Fibroblast of lung (primary cell): ENCODE results near the gene FOXL3. TPM values are rescaled to one million over a fixed set of nuclear protein-coding genes. Genes with fewer than 3 reads are reported as not detected.

Experiments used
- DNase-seq, 2 donors: peaks; one replicate each; pipeline versions ENCODE4 v3.0.0 to v3.0.0-alpha.2; 2010; ENCODE audit warnings: low read depth in 2 of 2
- H2AFZ ChIP-seq: 2 replicates; pipeline ENCODE4 v1.5.1; 2012; ENCODE audit warnings: low read length, control low read depth, inconsistent platforms
- H3K27ac ChIP-seq: 2 replicates; pipeline ENCODE4 v1.5.1; 2011; ENCODE audit warnings: low read length, control low read depth; ENCODE audit not compliant: insufficient read depth
- H3K27me3 ChIP-seq: 2 replicates; pipeline ENCODE4 v1.5.1; 2011; ENCODE audit warnings: mild to moderate bottlenecking, low read length; ENCODE audit not compliant: control insufficient read depth, insufficient read depth
- H3K36me3 ChIP-seq: 2 replicates; pipeline ENCODE4 v1.5.1; 2011; ENCODE audit warnings: low read length; ENCODE audit not compliant: control insufficient read depth, insufficient read depth
- H3K4me1 ChIP-seq: 2 replicates; pipeline ENCODE4 v1.5.1; 2011; ENCODE audit warnings: low read length; ENCODE audit not compliant: control insufficient read depth, insufficient read depth; ENCODE audit errors: extremely low read depth
- H3K4me2 ChIP-seq: 2 replicates; pipeline ENCODE4 v1.5.1; 2011; ENCODE audit warnings: low read length, control low read depth; ENCODE audit not compliant: insufficient read depth; ENCODE audit errors: extremely low read depth
- H3K4me3 ChIP-seq, 4 experiments: fragments of 200-600 bp in 1 of 4; sonication (generic) in 1 of 4; replicated peaks in 1 of 4; 2 replicates each; pipeline ENCODE4 v1.5.1; 2011 to 2016; ENCODE audit warnings: low read length in 4 of 4, low read depth in 3 of 4, mild to moderate bottlenecking in 3 of 4, control low read depth in 2 of 4, inconsistent platforms in 1 of 4, mixed read lengths in 1 of 4; ENCODE audit not compliant: insufficient read depth in 1 of 4; ENCODE audit errors: control extremely low read depth in 1 of 4
- H3K79me2 ChIP-seq: 2 replicates; pipeline ENCODE4 v1.5.1; 2012; ENCODE audit warnings: mild to moderate bottlenecking, low read length, inconsistent platforms; ENCODE audit not compliant: control insufficient read depth, insufficient read depth
- H3K9ac ChIP-seq: 2 replicates; pipeline ENCODE4 v1.5.1; 2011; ENCODE audit warnings: mild to moderate bottlenecking, low read length, control low read depth; ENCODE audit not compliant: insufficient read depth
- H3K9me3 ChIP-seq: 2 replicates; pipeline ENCODE4 v1.5.1; 2012; ENCODE audit warnings: low read depth, low read length; ENCODE audit not compliant: control insufficient read depth, insufficient read depth
- H4K20me1 ChIP-seq: 2 replicates; pipeline ENCODE4 v1.5.1; 2011; ENCODE audit warnings: low read length; ENCODE audit not compliant: control insufficient read depth, insufficient read depth; ENCODE audit errors: extremely low read depth
- EZH2 ChIP-seq: IDR thresholded peaks from 2 replicates; pipeline ENCODE4 v1.5.1; 2012; ENCODE audit warnings: low read length, control low read depth, mild to moderate bottlenecking; ENCODE audit errors: missing control alignments
- polyA plus RNA-seq, 2 donors: library from polyadenylated mRNA; depleted of rRNA in 1 of 2; stranded (reverse) in 1 of 2; unstranded in 1 of 2; fragments of >200 nt; gene quantifications; 2 replicates each; pipeline ENCODE4 v1.2.1, GENCODE V29; 2011 to 2012; ENCODE audit warnings: missing spikeins in 1 of 2
- total RNA-seq: library from RNA; depleted of rRNA; stranded (reverse); fragments of >200 nt; gene quantifications from 2 replicates; pipeline ENCODE4 v1.2.1, GENCODE V29; 2014
- TF ChIP-seq, protein P1 (sequence below), 2 donors: IDR thresholded peaks in 1 of 2; conservative IDR thresholded peaks in 1 of 2; 1 replicate in 1 of 2; 2 replicates in 1 of 2; pipeline ENCODE4 v1.5.1; 2011 to 2012; ENCODE audit warnings: low read length in 2 of 2, control low read depth in 1 of 2, inconsistent platforms in 1 of 2, low read depth in 1 of 2, mild to moderate bottlenecking in 1 of 2

FOXL3 gene
- total and polyA plus RNA-seq, 2 donors (not counting 1 experiment from before 2014, with no cell fraction given) = not detected

DNA sequence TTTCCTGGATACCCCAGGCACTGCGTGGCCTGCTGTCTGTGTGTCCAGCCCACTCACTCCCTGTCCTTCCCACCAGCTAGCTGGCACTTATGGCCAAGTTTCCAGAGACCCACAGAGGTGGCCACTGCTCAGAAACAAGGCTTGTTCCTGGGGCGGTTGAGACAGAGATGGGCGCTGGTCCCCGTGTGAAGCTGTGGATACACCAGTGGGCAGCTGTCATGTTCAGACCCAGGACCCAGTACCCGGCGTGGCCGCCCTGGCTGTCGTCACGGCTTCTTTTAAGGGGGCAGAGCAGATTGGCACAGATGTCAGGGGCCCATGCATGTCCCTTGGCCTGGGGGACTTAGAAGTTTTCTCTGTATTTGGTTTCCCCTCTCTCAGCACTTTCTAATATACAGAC lies 36.3 kb downstream of the FOXL3 start:
- no peak for TF ChIP-seq EZH2
- TF ChIP-seq, protein P1, sequence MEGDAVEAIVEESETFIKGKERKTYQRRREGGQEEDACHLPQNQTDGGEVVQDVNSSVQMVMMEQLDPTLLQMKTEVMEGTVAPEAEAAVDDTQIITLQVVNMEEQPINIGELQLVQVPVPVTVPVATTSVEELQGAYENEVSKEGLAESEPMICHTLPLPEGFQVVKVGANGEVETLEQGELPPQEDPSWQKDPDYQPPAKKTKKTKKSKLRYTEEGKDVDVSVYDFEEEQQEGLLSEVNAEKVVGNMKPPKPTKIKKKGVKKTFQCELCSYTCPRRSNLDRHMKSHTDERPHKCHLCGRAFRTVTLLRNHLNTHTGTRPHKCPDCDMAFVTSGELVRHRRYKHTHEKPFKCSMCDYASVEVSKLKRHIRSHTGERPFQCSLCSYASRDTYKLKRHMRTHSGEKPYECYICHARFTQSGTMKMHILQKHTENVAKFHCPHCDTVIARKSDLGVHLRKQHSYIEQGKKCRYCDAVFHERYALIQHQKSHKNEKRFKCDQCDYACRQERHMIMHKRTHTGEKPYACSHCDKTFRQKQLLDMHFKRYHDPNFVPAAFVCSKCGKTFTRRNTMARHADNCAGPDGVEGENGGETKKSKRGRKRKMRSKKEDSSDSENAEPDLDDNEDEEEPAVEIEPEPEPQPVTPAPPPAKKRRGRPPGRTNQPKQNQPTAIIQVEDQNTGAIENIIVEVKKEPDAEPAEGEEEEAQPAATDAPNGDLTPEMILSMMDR (conservative IDR thresholded peaks at IDR 0.05 in 1 of 2, IDR thresholded peaks at IDR 0.05 in 1 of 2; ENCODE audit: low read depth in 1 of 2, low read length in 2 of 2) = no peak
- H3K4me1 ChIP-seq = no peaks in the 10 kb centered on the region
- H3K4me3 ChIP-seq = no peak overlapping the region
- no peak overlapping the region for H3K4me2 ChIP-seq
- no peak overlapping the region for H3K27ac ChIP-seq
- H3K9me3 ChIP-seq = no peaks in the 10 kb centered on the region
- no peaks in the 10 kb centered on the region for H4K20me1 ChIP-seq
- no peak overlapping the region for H3K9ac ChIP-seq
- H2AFZ ChIP-seq = no peak overlapping the region
- H3K27me3 ChIP-seq = peaks cover 2% of the 10 kb centered on the region
- no peaks in the 10 kb centered on the region for H3K79me2 ChIP-seq
- no peaks in the 10 kb centered on the region for H3K36me3 ChIP-seq
- DNase-seq = no peak

DNA sequence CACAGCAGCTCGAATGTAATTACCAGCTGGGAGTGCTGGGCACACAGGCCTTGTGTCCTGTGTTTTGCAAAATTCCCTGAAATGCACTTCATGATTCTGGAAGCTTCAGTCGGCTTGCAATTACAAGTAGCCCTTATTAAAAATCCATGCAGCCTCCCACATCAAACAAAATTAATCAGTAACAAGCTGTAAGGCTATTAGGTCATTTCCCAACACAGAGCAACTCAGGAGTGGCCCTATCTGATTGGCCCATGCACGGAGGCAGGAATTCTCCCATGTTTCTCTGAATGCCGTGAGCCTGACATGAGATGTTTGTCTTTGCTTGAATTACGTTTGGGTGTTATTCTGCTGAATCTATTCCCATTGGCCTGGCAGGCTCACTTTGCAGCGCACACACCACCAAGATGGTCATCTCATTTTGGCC lies 36.9 kb downstream of the FOXL3 start:
- H3K4me3 ChIP-seq = no peak overlapping the region
- H3K27ac ChIP-seq = no peak overlapping the region
- no peak overlapping the region for H3K4me2 ChIP-seq
- no peaks in the 10 kb centered on the region for H4K20me1 ChIP-seq
- H3K4me1 ChIP-seq = no peaks in the 10 kb centered on the region
- H3K79me2 ChIP-seq = no peaks in the 10 kb centered on the region
- DNase-seq = peak; percentile 4 to 13
- no peak overlapping the region for H2AFZ ChIP-seq
- H3K36me3 ChIP-seq = no peaks in the 10 kb centered on the region
- H3K9ac ChIP-seq = no peak overlapping the region
- H3K27me3 ChIP-seq = peaks cover 2% of the 10 kb centered on the region
- H3K9me3 ChIP-seq = no peaks in the 10 kb centered on the region
- no peak for TF ChIP-seq EZH2
- TF ChIP-seq, protein P1 (conservative IDR thresholded peaks at IDR 0.05 in 1 of 2, IDR thresholded peaks at IDR 0.05 in 1 of 2; ENCODE audit: low read depth in 1 of 2, low read length in 2 of 2) = no peak

DNA sequence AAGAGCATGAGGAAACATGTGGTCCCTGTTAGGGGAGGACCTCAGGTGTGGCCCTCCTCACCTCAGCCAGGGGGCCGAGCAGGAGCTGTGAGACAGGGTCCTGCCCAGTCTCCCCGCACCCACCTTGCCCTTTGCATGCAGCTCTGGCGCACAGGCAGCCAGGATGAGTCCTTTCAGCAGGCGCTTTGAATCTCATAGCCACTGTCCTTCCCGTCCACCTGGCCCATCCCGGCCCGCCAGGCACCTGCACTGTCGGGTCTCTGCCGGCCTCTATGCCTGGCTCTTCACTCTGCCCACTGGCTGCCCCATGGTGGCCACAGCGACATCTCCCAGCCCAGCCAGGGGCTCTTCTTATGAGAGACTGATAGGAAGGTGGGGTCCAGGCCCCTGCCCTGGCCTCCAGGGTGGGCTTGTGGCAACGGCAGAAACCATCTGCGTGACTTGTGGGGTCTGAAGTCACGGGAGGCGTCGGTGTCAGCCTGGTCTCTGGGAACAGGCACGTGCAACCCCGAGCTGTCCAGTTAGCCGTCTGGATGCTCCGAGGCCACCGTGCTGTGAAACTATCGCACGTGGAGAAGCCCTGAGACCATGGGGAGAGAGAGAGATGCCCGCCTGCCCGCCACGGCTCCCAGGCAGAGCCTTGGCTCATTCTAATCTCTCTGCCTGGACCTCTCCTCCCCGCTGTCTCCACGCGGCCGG lies 37.4 kb downstream of the FOXL3 start:
- H3K4me2 ChIP-seq = no peak overlapping the region
- H3K4me3 ChIP-seq = no peak overlapping the region
- no peaks in the 10 kb centered on the region for H3K79me2 ChIP-seq
- H3K9ac ChIP-seq = no peak overlapping the region
- no peaks in the 10 kb centered on the region for H4K20me1 ChIP-seq
- H3K36me3 ChIP-seq = no peaks in the 10 kb centered on the region
- no peak for DNase-seq
- H3K4me1 ChIP-seq = no peaks in the 10 kb centered on the region
- no peaks in the 10 kb centered on the region for H3K9me3 ChIP-seq
- H3K27ac ChIP-seq = no peak overlapping the region
- H2AFZ ChIP-seq = no peak overlapping the region
- TF ChIP-seq, protein P1 (conservative IDR thresholded peaks at IDR 0.05 in 1 of 2, IDR thresholded peaks at IDR 0.05 in 1 of 2; ENCODE audit: low read depth in 1 of 2, low read length in 2 of 2) = no peak
- TF ChIP-seq EZH2 = no peak
- H3K27me3 ChIP-seq = peaks cover 2% of the 10 kb centered on the region
